GM21619 (cell line): ENCODE data around the gene EAF2.
A peak's percentile ranks its signal among the peaks of the same experiment; 100 is the strongest.

Experiments used
- ATAC-seq: cut with Tn5 transposase; IDR thresholded peaks from one replicate; pipeline ENCODE4 v1.9.1; 2021; ENCODE audit not compliant: unreplicated experiment

Gene EAF2

DNA sequence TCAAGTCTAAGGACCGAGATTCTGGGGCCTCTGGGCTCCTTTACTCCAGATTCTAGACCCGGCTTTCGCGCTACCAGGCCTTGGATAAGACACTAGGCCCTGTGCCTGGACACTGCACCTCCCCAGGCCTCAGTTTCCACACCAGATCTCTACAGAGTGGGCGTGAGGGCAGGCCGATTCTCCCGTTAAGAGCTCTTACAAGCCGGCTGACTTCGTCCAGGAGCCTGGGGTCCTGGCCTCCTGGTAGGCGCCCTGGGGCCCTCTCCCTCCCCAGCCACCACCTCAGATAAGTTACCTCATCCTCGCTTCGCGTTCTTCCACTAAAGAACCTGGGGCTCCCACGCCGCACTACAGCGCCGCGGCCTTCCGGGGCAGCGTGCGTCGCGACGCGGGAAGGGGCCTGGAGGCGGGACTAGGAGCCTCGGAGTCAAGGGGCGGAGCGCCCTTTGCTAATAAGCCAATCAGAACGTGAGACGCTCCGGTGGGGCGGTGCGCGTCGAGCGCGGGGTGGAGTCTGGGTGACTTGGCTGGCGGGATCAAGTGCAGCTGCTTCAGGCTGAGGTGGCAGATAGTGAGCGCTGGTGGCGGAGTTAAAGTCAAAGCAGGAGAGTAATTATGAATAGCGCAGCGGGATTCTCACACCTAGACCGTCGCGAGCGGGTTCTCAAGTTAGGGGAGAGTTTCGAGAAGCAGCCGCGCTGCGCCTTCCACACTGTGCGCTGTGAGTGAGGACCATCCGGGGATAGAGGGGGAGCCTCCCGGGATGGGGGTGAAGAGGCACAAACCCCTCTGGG, at the start of gene EAF2, which contains the start of gene IQCB1:
Gene EAF2, plus strand, starts transcription at position 539 of the 794 bp plus-strand sequence. Its CDS starts 77 bp downstream, at position 616.
Gene IQCB1, minus strand, starts transcription at position 390 of the 794 bp plus-strand sequence. CDS start 6,100 bp downstream, outside the sequence.
- ATAC-seq, result peak; percentile 96

DNA sequence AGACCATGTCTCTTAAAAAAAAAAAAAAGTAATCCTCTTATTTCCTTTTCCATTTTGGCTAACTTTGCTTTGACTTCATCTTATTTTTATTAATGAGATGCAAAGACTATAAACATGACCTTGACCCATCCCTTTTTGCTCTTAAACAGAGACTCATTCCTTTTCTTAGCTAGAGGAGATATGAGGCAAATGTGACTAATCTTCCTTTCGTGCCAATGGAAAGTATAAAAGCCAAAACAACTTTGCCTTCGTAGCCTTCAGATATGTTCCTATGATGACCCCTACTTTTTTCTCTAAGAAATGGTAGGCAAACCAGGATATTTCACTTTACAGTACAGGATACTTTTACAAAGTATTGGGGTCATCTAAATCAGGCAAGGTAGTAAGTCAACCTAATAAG, 48.5 kb upstream of the EAF2 start:
- no peak for ATAC-seq

DNA sequence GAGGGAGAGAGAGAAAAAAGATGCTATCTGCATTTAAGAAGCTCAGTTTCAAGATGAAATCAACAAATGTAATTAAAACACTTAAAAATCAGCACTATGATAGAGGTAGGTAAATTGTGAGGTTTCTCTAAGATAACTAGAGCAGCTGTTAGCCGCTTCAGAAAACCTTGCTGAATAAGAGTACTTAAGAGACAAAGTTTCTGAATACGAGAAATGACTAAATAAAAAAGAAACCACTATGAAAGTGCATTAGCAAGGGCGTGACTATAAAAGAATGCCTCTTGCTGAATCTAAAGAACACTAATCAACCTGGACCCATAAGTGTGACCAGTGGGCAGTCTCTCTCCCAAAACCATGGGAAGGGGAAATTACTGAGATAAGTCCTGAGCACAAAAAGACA, 41.9 kb upstream of the EAF2 start:
- peak; percentile 64 for ATAC-seq

DNA sequence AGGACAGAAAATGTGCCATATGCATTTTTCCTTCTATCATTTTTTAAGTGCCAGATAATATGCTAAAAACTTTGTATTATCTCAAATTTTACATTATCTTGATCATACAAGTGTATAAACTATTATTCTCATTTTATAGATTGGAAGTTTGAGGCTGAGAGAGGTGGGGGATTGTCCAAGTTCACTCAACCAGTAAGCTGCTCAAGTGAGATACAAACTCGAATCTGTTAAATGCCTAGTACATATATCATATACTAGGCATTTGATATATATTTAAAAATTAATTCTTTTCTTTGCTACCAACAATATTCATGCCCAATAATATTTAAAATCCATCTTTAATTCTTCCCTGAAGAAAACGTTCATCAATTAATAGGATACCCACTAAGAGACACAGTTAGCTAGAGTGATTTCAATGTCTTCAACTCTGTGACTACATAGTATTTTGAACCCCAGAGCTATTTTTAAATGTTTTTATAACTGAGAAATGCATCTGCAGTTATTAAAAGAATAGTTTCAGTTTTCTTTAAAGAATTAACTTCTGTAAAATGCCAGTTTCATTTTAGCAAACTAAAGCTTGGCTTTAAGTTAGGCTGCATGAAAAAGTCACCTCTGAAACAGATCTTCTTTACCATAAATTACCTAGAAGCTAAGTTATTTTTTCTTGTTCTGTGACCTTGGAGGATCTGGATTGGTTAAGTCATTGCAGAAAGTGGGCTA, 40.6 kb upstream of the EAF2 start:
- no peak for ATAC-seq

- ATAC-seq, result no peak
Observed at GRCh38 chr3:121796970-121797369, 38.0 kb upstream of the EAF2 start.

DNA sequence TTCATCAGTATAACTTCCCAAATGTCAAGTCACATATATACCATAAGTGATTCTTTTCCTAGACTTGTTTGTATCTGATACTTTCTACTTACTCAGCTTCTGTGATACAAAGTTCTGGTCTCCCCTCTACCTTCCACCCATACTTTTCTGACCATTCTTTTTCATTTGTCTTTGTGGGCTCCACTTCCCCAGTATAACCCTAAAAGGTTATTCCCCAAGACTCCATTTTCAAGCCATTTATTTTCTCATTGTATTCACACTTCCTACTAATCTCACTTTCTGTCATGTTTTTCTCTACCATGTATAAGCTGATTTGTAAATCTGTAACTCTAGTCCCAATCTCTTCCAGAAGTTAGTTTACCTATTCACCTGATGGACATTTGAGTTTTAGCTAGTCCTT, 34.1 kb upstream of the EAF2 start:
- no peak for ATAC-seq

DNA sequence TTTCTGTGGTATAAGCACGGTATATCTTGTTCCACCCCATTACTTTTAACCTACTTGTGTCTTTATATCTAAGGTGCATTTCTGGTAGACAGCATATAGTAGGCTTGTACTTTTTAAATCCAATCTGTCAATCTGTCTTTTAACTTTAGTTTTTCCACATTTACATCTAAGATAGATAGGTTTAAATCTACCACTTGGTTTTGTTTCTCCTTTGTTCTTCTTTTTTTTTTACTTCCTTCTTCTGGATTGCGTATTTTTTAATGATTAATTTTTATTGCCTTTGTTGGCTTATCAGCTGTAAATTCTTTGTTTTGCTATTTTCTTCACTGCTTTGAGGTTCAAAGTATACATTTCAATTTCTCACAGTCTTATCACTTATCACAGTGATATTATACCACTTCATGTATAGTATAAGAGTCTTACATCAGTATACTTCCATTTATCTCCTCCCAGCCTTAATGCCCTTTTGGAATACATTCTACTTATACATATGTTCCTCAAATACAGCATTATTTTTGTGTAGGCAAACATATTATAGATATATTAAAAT, 31.2 kb upstream of the EAF2 start:
- ATAC-seq, result no peak

GRCh38 chr3:121809249-121809648, 25.8 kb upstream of the EAF2 start:
- ATAC-seq, result peak; percentile 99

DNA sequence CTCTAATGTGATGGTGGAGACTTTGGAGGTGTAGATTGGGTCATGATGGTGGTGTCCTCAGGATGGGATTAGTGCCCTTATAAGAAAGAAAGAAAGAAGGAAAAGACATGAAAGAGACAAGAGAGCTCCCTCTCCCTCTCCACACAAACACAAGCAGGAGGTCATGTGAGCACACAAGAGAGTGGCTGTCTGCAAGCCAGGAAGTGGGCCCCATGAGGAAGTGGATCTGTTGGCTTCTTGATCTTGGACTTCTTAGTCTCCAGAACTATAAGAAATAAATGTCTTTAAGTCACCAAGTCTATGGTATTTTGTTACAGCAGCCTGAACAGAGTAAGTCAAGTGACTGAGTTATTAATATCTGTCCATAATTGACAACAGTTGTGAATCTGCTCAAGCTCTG, 17.3 kb upstream of the EAF2 start:
- ATAC-seq, result no peak

GRCh38 chr3:121818578-121818977, 16.4 kb upstream of the EAF2 start:
- ATAC-seq, result no peak

- no peak for ATAC-seq
Observed at GRCh38 chr3:121819236-121819635, 15.8 kb upstream of the EAF2 start.

DNA sequence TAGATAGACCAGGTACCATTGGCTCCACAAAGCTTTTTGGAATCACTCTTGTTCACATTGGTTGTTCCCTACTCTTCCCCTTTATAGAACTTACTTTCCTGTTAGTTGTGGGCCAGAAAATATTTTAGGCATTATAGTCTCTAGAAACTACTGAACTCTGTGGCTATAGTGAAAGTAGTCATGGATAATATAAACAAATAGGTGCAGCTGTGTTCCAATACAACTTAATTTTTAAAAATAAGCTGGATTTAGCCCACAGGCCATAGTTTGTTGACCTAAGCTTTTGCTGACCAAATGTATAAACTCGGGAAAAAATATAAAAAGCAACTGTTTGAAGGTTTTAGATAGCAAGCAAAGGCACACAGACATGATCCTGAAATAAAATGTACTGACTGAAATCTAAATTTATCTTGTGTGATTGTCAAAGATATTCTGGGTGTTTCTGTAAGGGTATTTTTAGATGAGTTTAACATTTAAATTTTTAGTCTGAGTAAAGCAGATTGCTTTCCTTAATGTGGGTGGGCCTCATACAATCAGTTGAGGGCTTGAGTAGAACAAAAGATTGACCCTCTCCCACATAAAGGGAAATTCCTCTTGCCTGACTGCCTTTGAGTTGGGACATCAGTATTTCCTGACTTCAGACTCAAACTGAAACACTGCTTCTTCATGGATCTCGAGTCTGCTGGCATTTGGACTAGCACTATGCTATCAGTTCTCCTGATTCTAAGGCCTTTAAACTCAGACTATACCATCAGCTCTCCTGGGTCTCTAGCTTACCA, 13.4 kb upstream of the EAF2 start:
- no peak for ATAC-seq

DNA sequence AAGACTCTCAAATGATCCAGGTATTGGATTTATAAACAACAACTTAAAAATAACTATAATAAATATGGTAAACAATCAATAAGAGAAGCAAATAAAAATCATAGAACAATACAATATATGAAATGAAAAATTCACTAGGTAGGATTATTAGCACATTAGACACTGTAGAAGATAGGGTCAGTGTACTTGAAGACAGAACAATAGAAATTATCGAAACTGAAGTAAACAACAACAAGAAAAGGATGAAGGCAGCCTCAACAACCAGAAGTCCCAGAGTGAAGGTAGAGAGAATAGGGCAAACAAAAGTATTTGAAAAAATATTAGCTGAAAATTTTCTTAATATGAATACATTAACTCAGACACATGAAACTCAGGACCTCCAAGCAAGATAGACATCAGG, 12.0 kb upstream of the EAF2 start:
- ATAC-seq, result no peak

DNA sequence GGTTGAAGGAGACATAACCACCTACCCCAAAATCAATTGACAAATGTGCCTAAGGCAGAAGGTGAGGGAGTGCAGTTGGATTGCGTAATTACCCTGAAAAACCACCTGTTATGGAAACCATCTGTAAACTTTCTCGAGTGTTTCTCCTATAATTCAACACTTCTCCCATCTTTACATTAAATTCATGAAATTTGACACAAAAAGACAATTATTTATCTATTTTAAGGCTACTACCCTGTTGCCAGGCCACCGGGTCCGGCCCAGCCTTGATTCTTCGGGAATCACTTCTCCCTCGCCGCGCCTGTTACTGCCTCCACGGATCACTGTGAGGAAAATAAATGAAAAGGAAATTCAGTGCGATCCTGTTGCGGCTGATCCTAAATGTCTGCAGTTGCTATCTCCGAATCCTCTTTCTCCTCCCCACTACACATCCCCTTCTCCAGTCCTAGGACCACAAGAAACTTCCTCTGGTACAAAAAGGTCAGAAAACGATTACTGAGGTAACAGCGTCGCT, 795 bp upstream of the EAF2 start:
- no peak for ATAC-seq

DNA sequence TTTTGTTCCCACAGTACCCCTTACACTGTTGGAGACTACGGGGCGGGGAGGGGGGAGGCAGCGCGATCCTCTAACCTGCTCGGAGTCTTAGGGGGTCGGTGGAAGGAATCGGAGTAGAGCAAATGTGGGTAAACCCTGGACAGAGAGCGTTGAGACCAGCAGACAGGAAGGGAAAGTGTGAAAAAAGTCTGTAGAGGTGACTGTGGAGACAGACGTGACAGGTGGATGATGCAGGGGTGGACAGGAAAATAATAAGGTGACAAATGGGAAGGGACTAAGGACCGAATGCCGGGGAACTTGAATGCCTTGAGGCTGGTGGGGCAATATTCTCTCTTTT, 424 bp downstream of the EAF2 start:
- ATAC-seq, result peak; percentile 21

DNA sequence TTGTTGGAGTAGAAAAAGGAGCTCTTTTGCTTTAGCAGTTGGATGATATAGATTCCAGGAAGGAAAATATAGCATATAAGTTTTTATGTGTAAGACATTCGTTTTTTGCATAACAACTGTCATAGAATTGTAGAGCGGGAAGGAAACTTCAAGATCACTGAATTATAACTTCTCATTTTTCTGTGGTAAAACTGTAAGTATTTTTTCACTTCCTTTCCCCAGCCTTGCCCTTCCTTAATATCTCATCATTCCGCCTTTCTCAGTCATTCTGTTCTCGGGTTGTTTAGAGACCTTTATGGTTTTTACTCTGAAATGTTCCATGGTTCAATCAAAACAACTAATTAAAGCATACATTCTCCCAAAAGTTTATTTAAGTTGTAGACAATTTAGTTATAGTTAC, 1.1 kb downstream of the EAF2 start:
- ATAC-seq, result no peak

DNA sequence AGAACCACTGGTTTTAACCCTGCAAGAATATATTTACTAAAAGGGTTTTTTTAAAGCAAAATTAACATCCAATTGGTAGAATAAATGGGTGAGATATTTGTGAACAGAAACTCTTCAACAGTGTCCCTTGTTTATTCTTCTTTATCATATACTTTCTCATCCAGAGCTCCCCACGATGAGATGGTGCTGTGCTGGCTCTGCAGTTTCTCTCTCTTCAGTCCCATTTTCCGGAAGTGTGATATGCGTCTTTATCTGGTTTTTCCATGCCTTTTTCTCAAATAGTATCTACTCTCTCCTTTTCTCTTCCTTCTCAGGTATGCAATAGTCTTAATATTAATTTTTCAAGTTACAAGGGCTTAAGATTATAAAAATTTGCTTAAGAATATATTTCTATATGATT, 1.5 kb downstream of the EAF2 start:
- ATAC-seq, result no peak

DNA sequence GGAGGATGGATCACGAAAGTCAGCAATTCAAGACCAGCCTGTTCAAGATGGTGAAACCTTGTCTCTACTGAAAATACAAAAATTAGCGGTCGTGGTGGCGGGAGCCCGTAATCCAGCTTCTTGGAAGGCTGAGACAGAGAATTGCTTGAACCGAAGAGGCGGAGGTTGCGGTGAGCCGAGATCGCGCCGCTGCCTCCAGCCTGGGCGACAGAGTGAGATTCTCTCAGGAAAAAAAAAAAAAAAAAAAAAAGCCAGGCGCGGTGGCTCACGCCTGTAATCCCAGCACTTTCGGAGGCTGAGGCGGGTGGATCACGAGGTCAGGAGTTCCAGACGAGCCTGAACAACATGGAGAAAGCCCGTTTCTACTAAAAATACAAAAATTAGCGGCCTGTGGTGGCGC, 5.0 kb downstream of the EAF2 start:
- ATAC-seq, result no peak

- ATAC-seq, result no peak
Observed at GRCh38 chr3:121844892-121845291, 9.9 kb downstream of the EAF2 start.

DNA sequence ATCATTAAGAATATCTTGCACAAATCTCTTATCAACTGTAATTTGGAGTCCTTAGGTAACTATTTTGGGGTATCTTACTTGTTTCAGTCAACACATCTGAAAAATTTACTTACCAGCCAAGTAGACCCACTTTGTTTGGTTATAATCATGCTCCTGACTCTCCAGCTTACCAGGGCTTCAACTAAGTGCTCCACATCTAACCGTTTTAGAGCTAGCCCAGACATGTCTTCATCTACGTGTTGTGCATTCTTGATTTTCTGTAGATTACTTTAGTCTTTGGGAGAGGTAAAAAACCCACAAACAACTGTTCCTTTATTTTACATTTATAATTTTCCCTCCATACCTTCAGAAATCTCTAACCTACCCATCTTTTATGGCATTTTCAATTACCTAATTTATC, 17.2 kb downstream of the EAF2 start:
- no peak for ATAC-seq

- ATAC-seq, result no peak
Observed at GRCh38 chr3:121855555-121855954, 20.5 kb downstream of the EAF2 start.
